Rectal smooth muscle tissue (tissue), 1 donor: Measurements from ENCODE around the gene ADGRD1.

ENCODE experiments used
- H3K27ac ChIP-seq: one replicate; pipeline ENCODE4 v1.7.0; 2013; ENCODE audit warnings: low read depth, low read length, inconsistent platforms
- H3K27me3 ChIP-seq: one replicate; pipeline ENCODE4 v1.7.0; 2013; ENCODE audit warnings: low read length; ENCODE audit not compliant: control insufficient read depth, insufficient read depth
- H3K36me3 ChIP-seq: one replicate; pipeline ENCODE4 v1.7.0; 2013; ENCODE audit warnings: low read length; ENCODE audit not compliant: control insufficient read depth, insufficient read depth
- H3K4me1 ChIP-seq: one replicate; pipeline ENCODE4 v1.7.0; 2013; ENCODE audit warnings: low read length; ENCODE audit not compliant: control insufficient read depth, insufficient read depth
- H3K4me3 ChIP-seq: one replicate; pipeline ENCODE4 v1.7.0; 2013; ENCODE audit warnings: low read length
- H3K9ac ChIP-seq: one replicate; pipeline ENCODE4 v1.7.0; 2013; ENCODE audit warnings: low read length

The ADGRD1 gene

GRCh38 chr12:131151558-131152345 is 198.0 kb downstream of the ADGRD1 start:
- no peak overlapping the region for H3K27ac ChIP-seq

GRCh38 chr12:131152587-131152986 is 198.9 kb downstream of the ADGRD1 start:
- H3K4me1 ChIP-seq: no peaks in the 10 kb centered on the region
- H3K4me3 ChIP-seq: no peak overlapping the region
- H3K27me3 ChIP-seq: no peaks in the 10 kb centered on the region
- H3K36me3 ChIP-seq: no peaks in the 10 kb centered on the region
- H3K27ac ChIP-seq: no peak overlapping the region
- H3K9ac ChIP-seq: no peak overlapping the region

More at GRCh38 chr12:131151558-131152345, 198.0 kb downstream of the ADGRD1 start:
- no peak overlapping the region for H3K9ac ChIP-seq
- H3K27me3 ChIP-seq: no peaks in the 10 kb centered on the region
- no peaks in the 10 kb centered on the region for H3K4me1 ChIP-seq
- H3K4me3 ChIP-seq: no peak overlapping the region
- H3K36me3 ChIP-seq: no peaks in the 10 kb centered on the region

GRCh38 chr12:131153016-131153415 is 199.3 kb downstream of the ADGRD1 start:
- Histone ChIP-seq H3K36me3 (no peaks in the 10 kb centered on the region), H3K9ac (no peak overlapping the region), H3K4me3 (no peak overlapping the region), H3K27ac (no peak overlapping the region), H3K27me3 (no peaks in the 10 kb centered on the region), H3K4me1 (no peaks in the 10 kb centered on the region)

- H3K4me3 ChIP-seq: no peak overlapping the region
- no peak overlapping the region for H3K27ac ChIP-seq
- no peaks in the 10 kb centered on the region for H3K36me3 ChIP-seq
- H3K27me3 ChIP-seq: no peaks in the 10 kb centered on the region
- no peak overlapping the region for H3K9ac ChIP-seq
- no peaks in the 10 kb centered on the region for H3K4me1 ChIP-seq
Observed at GRCh38 chr12:131153956-131154355, 200.2 kb downstream of the ADGRD1 start.

- Histone ChIP-seq H3K36me3 (no peaks in the 10 kb centered on the region), H3K27ac (no peak overlapping the region), H3K9ac (no peak overlapping the region), H3K4me1 (no peaks in the 10 kb centered on the region), H3K4me3 (no peak overlapping the region), H3K27me3 (no peaks in the 10 kb centered on the region)
Observed at GRCh38 chr12:131155131-131155530, 201.4 kb downstream of the ADGRD1 start.

GRCh38 chr12:131157743-131158142 is 204.0 kb downstream of the ADGRD1 start:
- H3K4me1 ChIP-seq: no peaks in the 10 kb centered on the region
- H3K9ac ChIP-seq: no peak overlapping the region
- H3K27me3 ChIP-seq: no peaks in the 10 kb centered on the region
- no peaks in the 10 kb centered on the region for H3K36me3 ChIP-seq
- H3K27ac ChIP-seq: no peak overlapping the region
- no peak overlapping the region for H3K4me3 ChIP-seq

- Histone ChIP-seq H3K36me3 (no peaks in the 10 kb centered on the region), H3K27ac (no peak overlapping the region), H3K4me3 (no peak overlapping the region), H3K9ac (no peak overlapping the region), H3K27me3 (no peaks in the 10 kb centered on the region), H3K4me1 (no peaks in the 10 kb centered on the region)
Observed at GRCh38 chr12:131159660-131160059, 206.0 kb downstream of the ADGRD1 start.

GRCh38 chr12:131162113-131162512 is 208.4 kb downstream of the ADGRD1 start:
- Histone ChIP-seq H3K36me3 (no peaks in the 10 kb centered on the region), H3K27ac (no peak overlapping the region), H3K27me3 (peaks cover 3% of the 10 kb centered on the region), H3K4me3 (no peak overlapping the region), H3K9ac (no peak overlapping the region), H3K4me1 (no peaks in the 10 kb centered on the region)

GRCh38 chr12:131163189-131163738 is 209.6 kb downstream of the ADGRD1 start:
- Histone ChIP-seq H3K27ac (no peak overlapping the region), H3K27me3 (peaks cover 3% of the 10 kb centered on the region), H3K4me1 (no peaks in the 10 kb centered on the region)

GRCh38 chr12:131164096-131164872 is 210.6 kb downstream of the ADGRD1 start:
- H3K4me3 ChIP-seq: no peak overlapping the region
- H3K27me3 ChIP-seq: peaks cover 3% of the 10 kb centered on the region
- no peaks in the 10 kb centered on the region for H3K4me1 ChIP-seq
- H3K36me3 ChIP-seq: no peaks in the 10 kb centered on the region
- no peak overlapping the region for H3K9ac ChIP-seq
- no peak overlapping the region for H3K27ac ChIP-seq

More at GRCh38 chr12:131163189-131163738, 209.6 kb downstream of the ADGRD1 start:
- Histone ChIP-seq H3K36me3 (no peaks in the 10 kb centered on the region), H3K9ac (no peak overlapping the region), H3K4me3 (no peak overlapping the region)

GRCh38 chr12:131166717-131167116 is 213.0 kb downstream of the ADGRD1 start:
- H3K27ac ChIP-seq: no peak overlapping the region
- no peak overlapping the region for H3K4me3 ChIP-seq
- H3K4me1 ChIP-seq: no peaks in the 10 kb centered on the region
- no peak overlapping the region for H3K9ac ChIP-seq
- H3K27me3 ChIP-seq: peaks cover 3% of the 10 kb centered on the region
- H3K36me3 ChIP-seq: no peaks in the 10 kb centered on the region

- no peaks in the 10 kb centered on the region for H3K4me1 ChIP-seq
- no peak overlapping the region for H3K9ac ChIP-seq
- H3K27me3 ChIP-seq: peaks cover 3% of the 10 kb centered on the region
- H3K36me3 ChIP-seq: no peaks in the 10 kb centered on the region
- no peak overlapping the region for H3K4me3 ChIP-seq
- no peak overlapping the region for H3K27ac ChIP-seq
Observed at GRCh38 chr12:131167334-131167733, 213.6 kb downstream of the ADGRD1 start.
